BLaER1 (cell line): ENCODE measurements around the gene METTL4.

Experiments used
- H3K27ac ChIP-seq: shearing (Covaris generic); formaldehyde crosslinking; 2 replicates; pipeline ENCODE4 v1.8.1; 2022
- H3K27me3 ChIP-seq: shearing (Covaris generic); formaldehyde crosslinking; 2 replicates; pipeline ENCODE4 v1.8.1; 2022
- H3K36me3 ChIP-seq: shearing (Covaris generic); formaldehyde crosslinking; 2 replicates; pipeline ENCODE4 v1.8.1; 2022
- H3K4me1 ChIP-seq: shearing (Covaris generic); formaldehyde crosslinking; 2 replicates; pipeline ENCODE4 v1.8.1; 2022
- H3K4me2 ChIP-seq: shearing (Covaris generic); formaldehyde crosslinking; 2 replicates; pipeline ENCODE4 v1.8.1; 2022
- H3K4me3 ChIP-seq: shearing (Covaris generic); formaldehyde crosslinking; 2 replicates; pipeline ENCODE4 v1.8.1; 2022
- H3K9ac ChIP-seq: shearing (Covaris generic); formaldehyde crosslinking; 2 replicates; pipeline ENCODE4 v1.8.1; 2022
- H3K9me3 ChIP-seq: shearing (Covaris generic); formaldehyde crosslinking; 2 replicates; pipeline ENCODE4 v1.8.1; 2022
- H4K20me1 ChIP-seq: shearing (Covaris generic); formaldehyde crosslinking; 2 replicates; pipeline ENCODE4 v1.8.1; 2022
- Cebpa-rat ChIP-seq: shearing (Covaris generic); IDR thresholded peaks from 2 replicates; pipeline ENCODE4 v1.8.1; 2022

METTL4 gene

DNA sequence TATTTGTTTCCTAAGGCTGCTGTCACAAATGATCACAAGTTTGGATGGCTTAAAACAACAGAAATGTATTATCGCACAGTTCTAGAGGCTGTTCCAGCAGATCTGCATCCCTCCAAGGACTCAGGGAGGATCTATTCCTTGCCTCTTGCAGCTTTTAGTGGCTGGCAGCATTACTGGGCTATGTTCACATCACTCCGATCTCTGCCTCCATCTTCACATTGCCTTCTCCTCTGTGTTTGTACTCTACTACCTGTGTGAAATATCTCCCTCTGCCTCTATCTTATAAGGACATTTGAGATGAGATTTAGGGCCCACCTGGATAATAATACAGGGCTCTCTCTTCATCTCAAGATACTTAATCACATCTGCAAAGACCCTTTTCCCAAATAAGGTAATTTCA is 19.0 kb upstream of the METTL4 start:
- no peak overlapping the region for H3K27ac ChIP-seq
- no peak overlapping the region for H3K4me3 ChIP-seq
- no peak for TF ChIP-seq Cebpa-rat
- no peak overlapping the region for H3K4me2 ChIP-seq
- no peaks in the 10 kb centered on the region for H4K20me1 ChIP-seq
- H3K9ac ChIP-seq: no peak overlapping the region
- no peaks in the 10 kb centered on the region; the same call in 1 of the 2 replicates for H3K4me1 ChIP-seq
- H3K36me3 ChIP-seq: peaks cover 92% of the 10 kb centered on the region
- peaks cover under 1% of the 10 kb centered on the region; the same call in 1 of the 2 replicates for H3K9me3 ChIP-seq
- no peaks in the 10 kb centered on the region for H3K27me3 ChIP-seq

DNA sequence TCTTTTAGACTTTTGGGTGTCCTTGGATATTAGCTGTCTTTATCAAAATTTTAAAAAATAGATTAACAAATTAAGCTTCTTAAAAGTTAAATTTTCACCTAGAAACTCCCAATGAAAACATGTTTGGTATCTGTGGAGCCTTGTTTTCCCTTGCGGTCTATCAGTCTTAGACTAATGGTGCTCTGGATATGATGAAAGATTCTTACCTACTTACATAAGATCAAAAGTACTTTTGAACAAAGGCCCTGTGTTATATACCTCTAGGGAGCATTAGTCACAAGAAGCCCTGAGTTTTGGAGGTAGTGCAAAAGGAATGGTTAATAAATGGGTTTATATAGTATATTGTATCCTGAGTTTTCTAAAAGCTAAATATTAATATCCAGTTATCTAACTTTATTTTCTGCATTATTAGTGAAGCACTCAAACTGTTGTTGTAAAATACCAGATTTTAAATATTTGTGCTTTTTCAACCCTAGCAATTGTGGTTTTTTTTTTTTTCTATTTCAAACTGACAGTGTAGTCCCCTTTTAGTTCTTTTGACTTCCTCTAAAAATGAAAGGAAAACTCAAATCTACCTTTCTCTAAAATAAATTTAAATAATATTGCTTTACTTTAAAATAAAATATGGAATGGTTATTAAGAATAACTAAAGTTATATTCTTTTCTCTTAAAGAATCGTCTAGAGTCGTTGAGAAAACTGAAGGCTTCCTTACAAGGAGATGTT is 18.2 kb upstream of the METTL4 start:
- TF ChIP-seq Cebpa-rat: no peak
- Histone ChIP-seq H4K20me1 (no peaks in the 10 kb centered on the region), H3K4me1 (no peaks in the 10 kb centered on the region; the same call in 1 of the 2 replicates), H3K27me3 (no peaks in the 10 kb centered on the region), H3K36me3 (peaks cover 94% of the 10 kb centered on the region), H3K9ac (no peak overlapping the region), H3K27ac (no peak overlapping the region), H3K4me3 (no peak overlapping the region), H3K9me3 (no peaks in the 10 kb centered on the region), H3K4me2 (no peak overlapping the region)

DNA sequence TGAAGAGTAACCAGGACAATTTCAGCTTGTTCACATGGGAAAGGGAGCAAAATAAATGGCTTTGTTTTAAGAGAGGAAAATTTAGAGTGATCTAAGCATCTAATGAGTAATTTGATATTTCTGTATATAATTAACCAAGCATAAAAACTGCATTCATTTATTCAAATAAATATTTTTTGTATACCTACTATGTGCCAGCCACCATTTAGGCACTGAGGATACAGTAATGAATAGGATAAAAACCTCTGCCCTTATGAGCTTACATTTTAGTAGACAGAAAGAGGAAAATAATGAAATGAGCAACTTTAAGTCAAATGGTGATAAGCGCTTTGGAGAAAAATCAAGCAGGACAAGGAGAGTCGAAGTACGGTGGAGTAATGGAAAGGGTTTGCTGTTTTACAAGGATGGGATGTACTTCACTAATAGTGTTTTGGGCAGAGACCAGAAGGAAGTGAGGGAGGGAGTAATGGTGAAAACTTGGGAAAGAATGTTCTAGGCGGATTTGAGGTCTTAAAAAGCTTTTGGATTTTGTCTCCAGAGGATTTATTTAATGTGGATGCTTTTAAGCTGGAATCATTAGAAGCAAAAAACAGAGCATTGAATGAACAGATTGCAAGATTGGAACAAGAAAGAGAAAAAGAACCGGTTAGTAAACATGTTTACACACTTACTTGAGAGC is 17.5 kb upstream of the METTL4 start:
- Histone ChIP-seq H3K4me1 (no peaks in the 10 kb centered on the region; the same call in 1 of the 2 replicates), H3K4me2 (no peak overlapping the region), H3K4me3 (no peak overlapping the region), H3K27me3 (no peaks in the 10 kb centered on the region), H3K9me3 (no peaks in the 10 kb centered on the region), H3K27ac (no peak overlapping the region), H4K20me1 (no peaks in the 10 kb centered on the region), H3K36me3 (peaks cover 90% of the 10 kb centered on the region), H3K9ac (no peak overlapping the region)
- no peak for TF ChIP-seq Cebpa-rat

DNA sequence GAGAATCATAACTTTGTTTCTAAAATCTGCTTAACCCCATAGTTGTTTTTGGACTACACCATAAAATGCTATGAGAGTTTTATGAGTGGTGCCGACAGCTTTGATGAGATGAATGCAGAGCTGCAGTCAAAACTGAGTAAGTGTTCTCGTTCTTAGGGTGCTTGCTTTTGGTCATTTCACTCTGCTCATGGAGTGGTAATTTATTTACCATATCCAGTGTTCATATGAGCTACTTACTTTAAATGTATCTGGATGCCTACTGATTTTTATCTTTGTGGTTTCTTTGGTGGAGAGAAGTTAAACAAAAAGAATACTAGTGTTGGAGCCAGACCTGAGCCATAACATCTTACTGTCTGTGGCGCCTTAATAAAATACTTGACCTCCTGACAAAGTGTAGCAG is 16.5 kb upstream of the METTL4 start:
- H3K36me3 ChIP-seq: peaks cover 90% of the 10 kb centered on the region
- no peaks in the 10 kb centered on the region for H3K9me3 ChIP-seq
- H3K27me3 ChIP-seq: no peaks in the 10 kb centered on the region
- H3K27ac ChIP-seq: no peak overlapping the region
- no peak overlapping the region for H3K4me2 ChIP-seq
- H3K4me3 ChIP-seq: no peak overlapping the region
- H3K9ac ChIP-seq: no peak overlapping the region
- no peaks in the 10 kb centered on the region for H4K20me1 ChIP-seq
- no peaks in the 10 kb centered on the region; the same call in 1 of the 2 replicates for H3K4me1 ChIP-seq
- no peak for TF ChIP-seq Cebpa-rat

DNA sequence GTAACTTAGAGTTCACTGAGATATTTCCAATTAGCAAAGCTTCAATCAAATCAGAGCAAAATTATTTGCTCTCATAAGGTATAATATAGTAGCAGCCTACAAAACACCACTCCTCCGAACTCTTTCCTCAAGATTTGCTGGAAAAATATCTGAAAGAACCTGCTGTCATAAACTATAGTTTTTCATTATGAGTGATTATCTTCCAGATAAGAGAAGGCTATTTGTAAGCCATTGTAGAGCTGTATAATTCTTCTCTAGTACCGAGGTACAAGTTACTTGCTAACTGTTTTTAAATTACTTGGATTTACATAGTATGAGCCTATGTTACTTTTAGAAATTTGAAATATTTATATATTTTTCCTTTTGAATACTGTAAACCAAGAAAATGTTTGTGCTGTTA is 2.1 kb upstream of the METTL4 start:
- H3K4me3 ChIP-seq: peak overlapping the region; percentile 87
- peak overlapping the region; percentile 96 for H3K9ac ChIP-seq
- no peaks in the 10 kb centered on the region for H3K27me3 ChIP-seq
- no peaks in the 10 kb centered on the region for H3K9me3 ChIP-seq
- H4K20me1 ChIP-seq: no peaks in the 10 kb centered on the region
- H3K4me1 ChIP-seq: peaks cover 47% of the 10 kb centered on the region
- peak overlapping the region; percentile 82 for H3K4me2 ChIP-seq
- H3K27ac ChIP-seq: no peak overlapping the region
- TF ChIP-seq Cebpa-rat: no peak
- peaks cover 35% of the 10 kb centered on the region for H3K36me3 ChIP-seq

DNA sequence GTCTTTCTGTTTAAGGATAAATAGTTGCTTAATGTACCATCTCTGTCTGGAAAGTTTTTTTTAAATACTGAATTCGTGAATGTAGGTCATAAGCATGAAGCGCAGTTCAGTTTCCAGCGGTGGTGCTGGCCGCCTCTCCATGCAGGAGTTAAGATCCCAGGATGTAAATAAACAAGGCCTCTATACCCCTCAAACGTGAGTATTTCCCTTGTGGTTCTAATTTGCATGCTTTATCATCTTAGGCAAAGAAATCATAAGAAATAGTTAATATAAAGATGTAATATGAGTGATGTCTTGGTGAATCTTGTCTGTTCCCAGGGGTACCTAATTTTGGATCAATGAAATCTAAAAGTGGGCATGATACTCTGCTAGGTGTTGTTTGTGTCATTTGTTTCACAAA is 1.6 kb upstream of the METTL4 start:
- Histone ChIP-seq H3K4me2 (peak overlapping the region; percentile 82), H3K9ac (peak overlapping the region; percentile 96), H3K27me3 (no peaks in the 10 kb centered on the region), H3K4me3 (peak overlapping the region; percentile 87), H4K20me1 (no peaks in the 10 kb centered on the region), H3K9me3 (no peaks in the 10 kb centered on the region), H3K36me3 (peaks cover 34% of the 10 kb centered on the region), H3K27ac (0 out of 2 replicates have a peak overlapping the region, but pooled peaks have one; percentile 98), H3K4me1 (peaks cover 47% of the 10 kb centered on the region)
- no peak for TF ChIP-seq Cebpa-rat

DNA sequence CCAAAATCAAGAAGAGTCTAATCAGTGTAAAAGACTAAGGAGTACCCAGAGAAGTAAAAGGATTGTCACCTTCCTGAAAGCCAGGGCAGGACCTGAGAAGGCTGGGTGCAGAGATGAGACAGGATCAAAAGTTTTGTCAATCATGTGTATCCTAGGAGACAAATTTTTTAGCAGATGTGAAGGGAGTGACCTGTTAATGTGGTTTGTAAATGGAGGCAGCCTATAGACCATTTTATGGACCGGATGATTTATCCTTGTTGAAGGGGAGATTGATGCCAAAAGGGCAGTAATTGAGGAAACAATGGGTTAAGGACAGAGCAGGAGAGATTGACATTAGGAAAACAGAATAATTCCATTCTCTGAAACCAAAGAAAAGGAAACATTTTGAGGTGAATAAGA is 865 bp upstream of the METTL4 start:
- H3K36me3 ChIP-seq: peaks cover 27% of the 10 kb centered on the region
- H3K9me3 ChIP-seq: no peaks in the 10 kb centered on the region
- H4K20me1 ChIP-seq: no peaks in the 10 kb centered on the region
- H3K9ac ChIP-seq: peak overlapping the region; percentile 96
- H3K4me1 ChIP-seq: peaks cover 47% of the 10 kb centered on the region
- peak overlapping the region; percentile 87 for H3K4me3 ChIP-seq
- no peaks in the 10 kb centered on the region for H3K27me3 ChIP-seq
- H3K4me2 ChIP-seq: peak overlapping the region; percentile 82
- TF ChIP-seq Cebpa-rat: no peak
- peak overlapping the region; percentile 98 for H3K27ac ChIP-seq

DNA sequence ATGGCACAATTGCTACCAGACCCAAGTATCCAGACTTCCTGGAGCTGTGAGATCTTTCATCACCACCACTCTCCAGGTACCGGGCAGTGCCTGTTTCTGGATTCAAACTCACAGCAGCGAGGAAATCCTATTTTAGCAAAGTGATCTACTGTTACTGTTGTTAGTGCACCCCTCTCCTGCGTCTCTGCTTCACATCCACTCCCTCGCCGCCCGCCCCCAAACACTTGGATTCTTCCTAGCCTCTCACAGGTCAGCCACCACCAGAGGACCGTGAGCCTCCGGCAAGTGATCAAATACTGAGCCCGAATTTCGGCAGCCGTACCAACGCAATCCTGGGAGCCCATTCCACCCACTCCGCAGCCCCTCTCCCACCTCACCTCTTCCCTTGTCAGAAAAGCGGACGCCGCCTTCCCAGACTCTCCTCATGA is 519 bp downstream of the METTL4 start:
- peak overlapping the region; percentile 96 for H3K9ac ChIP-seq
- H3K9me3 ChIP-seq: no peaks in the 10 kb centered on the region
- peaks cover 14% of the 10 kb centered on the region for H3K36me3 ChIP-seq
- no peaks in the 10 kb centered on the region for H4K20me1 ChIP-seq
- H3K27me3 ChIP-seq: no peaks in the 10 kb centered on the region
- peak overlapping the region; percentile 82 for H3K4me2 ChIP-seq
- H3K4me1 ChIP-seq: peaks cover 47% of the 10 kb centered on the region
- no peak for TF ChIP-seq Cebpa-rat
- H3K4me3 ChIP-seq: peak overlapping the region; percentile 87
- H3K27ac ChIP-seq: peak overlapping the region; percentile 98

DNA sequence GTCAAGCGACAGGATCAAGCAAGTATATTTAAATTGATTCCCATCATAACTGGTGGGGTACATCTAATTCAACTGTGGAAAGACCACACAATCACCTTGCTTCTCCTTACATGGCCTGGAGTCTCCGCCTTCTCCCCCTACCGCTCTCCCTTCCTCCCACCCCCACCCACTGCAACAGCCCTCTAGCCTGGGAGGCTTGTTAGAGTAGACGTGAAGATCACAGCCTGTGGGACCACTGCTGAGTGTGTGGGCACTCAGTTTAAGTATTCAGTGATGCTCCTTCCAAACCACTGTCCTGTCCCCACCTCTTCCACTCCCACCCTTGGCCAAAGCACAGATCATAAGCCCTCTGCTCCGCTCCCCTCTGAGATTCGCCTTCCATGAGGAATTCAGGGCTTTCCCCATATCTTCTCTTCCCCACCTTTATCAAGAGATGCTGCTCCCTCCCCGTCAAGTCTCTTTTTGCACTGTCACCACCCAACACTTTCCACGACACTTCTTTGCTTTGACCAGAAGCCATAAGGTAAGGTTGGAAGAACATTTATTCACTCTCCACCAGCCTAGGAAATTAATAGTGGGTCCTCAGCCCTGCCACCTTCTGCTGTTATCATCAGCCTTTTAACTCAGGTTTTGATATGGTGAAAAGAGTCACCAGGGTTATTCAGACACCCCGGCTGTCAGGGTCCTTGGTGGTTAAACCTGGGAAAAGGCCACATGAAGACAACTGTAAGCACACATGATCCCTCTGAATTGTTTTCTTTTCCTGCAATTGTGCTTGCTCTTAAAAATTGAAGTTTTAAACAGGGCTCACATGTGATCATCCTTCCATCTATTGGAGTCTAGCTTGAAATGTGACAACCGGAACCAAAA is 1.7 kb downstream of the METTL4 start:
- Histone ChIP-seq H3K4me3 (peak overlapping the region; percentile 87), H3K36me3 (peaks cover 12% of the 10 kb centered on the region), H3K27me3 (no peaks in the 10 kb centered on the region), H3K4me2 (peak overlapping the region; percentile 82), H3K27ac (peak overlapping the region; percentile 98; the same call in 1 of the 2 replicates), H3K4me1 (peaks cover 47% of the 10 kb centered on the region), H4K20me1 (no peaks in the 10 kb centered on the region), H3K9me3 (no peaks in the 10 kb centered on the region), H3K9ac (peak overlapping the region; percentile 96)
- no peak for TF ChIP-seq Cebpa-rat
